Osteoblast (primary cell): ENCODE results near the gene PRSS3. TPM values are rescaled to one million over a fixed set of nuclear protein-coding genes. Genes with fewer than 3 reads are reported as not detected.
"Not testable (repeated sequence)": the region's sequence is repeated elsewhere in the genome, so short reads cannot be mapped to it uniquely, and the experiment has no call there.

Experiments used
- DNase-seq: peaks from one replicate; pipeline ENCODE4 v3.0.0; 2011; ENCODE audit warnings: low spot score, mixed read lengths; ENCODE audit not compliant: insufficient read length; ENCODE audit errors: missing footprints
- H2AFZ ChIP-seq: 2 replicates; pipeline ENCODE4 v1.6.0; 2011; ENCODE audit warnings: mild to moderate bottlenecking, low read length
- H3K27ac ChIP-seq: 2 replicates; pipeline ENCODE4 v1.5.1; 2011; ENCODE audit warnings: mild to moderate bottlenecking, low read depth, low read length, moderate library complexity
- H3K27me3 ChIP-seq: 2 replicates; pipeline ENCODE4 v1.6.0; 2012; ENCODE audit warnings: mild to moderate bottlenecking, control low read depth, inconsistent platforms, low read length, moderate library complexity; ENCODE audit not compliant: insufficient read depth
- H3K36me3 ChIP-seq: 2 replicates; pipeline ENCODE4 v1.5.1; 2011; ENCODE audit warnings: mild to moderate bottlenecking, low read length, control low read depth, moderate library complexity; ENCODE audit not compliant: insufficient read depth
- H3K4me1 ChIP-seq: 2 replicates; pipeline ENCODE4 v1.5.1; 2011; ENCODE audit warnings: mild to moderate bottlenecking, low read length, control low read depth, moderate library complexity; ENCODE audit not compliant: insufficient read depth
- H3K4me2 ChIP-seq: 2 replicates; pipeline ENCODE4 v1.6.0; 2011; ENCODE audit warnings: mild to moderate bottlenecking, low read length; ENCODE audit not compliant: insufficient read depth
- H3K4me3 ChIP-seq: fragments of 200-600 bp; sonication (generic); 3 replicates; pipeline ENCODE4 v1.5.1; 2012; ENCODE audit warnings: mild to moderate bottlenecking, low read length, inconsistent platforms; ENCODE audit not compliant: insufficient read depth
- H3K79me2 ChIP-seq: 2 replicates; pipeline ENCODE4 v1.6.0; 2012; ENCODE audit warnings: mild to moderate bottlenecking, low read length, control low read depth, inconsistent platforms; ENCODE audit not compliant: insufficient read depth
- H3K9me3 ChIP-seq: 2 replicates; pipeline ENCODE4 v1.5.1; 2011; ENCODE audit warnings: low read depth, low read length, control low read depth
- H4K20me1 ChIP-seq: 2 replicates; pipeline ENCODE4 v1.6.0; 2012; ENCODE audit warnings: mild to moderate bottlenecking, low read length, control low read depth; ENCODE audit not compliant: insufficient read depth
- total RNA-seq: library from RNA; depleted of rRNA; stranded (reverse); fragments of >200 nt; gene quantifications from 2 replicates; pipeline ENCODE4 v1.2.3, GENCODE V29; 2012
- TF ChIP-seq, protein P1 (sequence below): IDR thresholded peaks from 2 replicates; pipeline ENCODE4 v1.5.1; 2011; ENCODE audit warnings: mild to moderate bottlenecking, low read depth, low read length, moderate library complexity; ENCODE audit errors: extremely low read depth

Gene PRSS3
- total RNA-seq, 1 donor: 2.2 TPM

- H3K4me1 ChIP-seq: peaks cover 38% of the 10 kb centered on the region
- TF ChIP-seq, protein P1, sequence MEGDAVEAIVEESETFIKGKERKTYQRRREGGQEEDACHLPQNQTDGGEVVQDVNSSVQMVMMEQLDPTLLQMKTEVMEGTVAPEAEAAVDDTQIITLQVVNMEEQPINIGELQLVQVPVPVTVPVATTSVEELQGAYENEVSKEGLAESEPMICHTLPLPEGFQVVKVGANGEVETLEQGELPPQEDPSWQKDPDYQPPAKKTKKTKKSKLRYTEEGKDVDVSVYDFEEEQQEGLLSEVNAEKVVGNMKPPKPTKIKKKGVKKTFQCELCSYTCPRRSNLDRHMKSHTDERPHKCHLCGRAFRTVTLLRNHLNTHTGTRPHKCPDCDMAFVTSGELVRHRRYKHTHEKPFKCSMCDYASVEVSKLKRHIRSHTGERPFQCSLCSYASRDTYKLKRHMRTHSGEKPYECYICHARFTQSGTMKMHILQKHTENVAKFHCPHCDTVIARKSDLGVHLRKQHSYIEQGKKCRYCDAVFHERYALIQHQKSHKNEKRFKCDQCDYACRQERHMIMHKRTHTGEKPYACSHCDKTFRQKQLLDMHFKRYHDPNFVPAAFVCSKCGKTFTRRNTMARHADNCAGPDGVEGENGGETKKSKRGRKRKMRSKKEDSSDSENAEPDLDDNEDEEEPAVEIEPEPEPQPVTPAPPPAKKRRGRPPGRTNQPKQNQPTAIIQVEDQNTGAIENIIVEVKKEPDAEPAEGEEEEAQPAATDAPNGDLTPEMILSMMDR: no peak
- no peaks in the 10 kb centered on the region for H3K9me3 ChIP-seq
- H3K27me3 ChIP-seq: no peaks in the 10 kb centered on the region
- H3K4me2 ChIP-seq: peak overlapping the region; percentile 0
- H3K36me3 ChIP-seq: no peaks in the 10 kb centered on the region
- no peak overlapping the region for H2AFZ ChIP-seq
- DNase-seq: no peak
- peak overlapping the region; percentile 75 for H3K27ac ChIP-seq
- H4K20me1 ChIP-seq: peaks cover 48% of the 10 kb centered on the region
- H3K4me3 ChIP-seq: no peak overlapping the region
- H3K79me2 ChIP-seq: peaks cover 91% of the 10 kb centered on the region
Measured at GRCh38 chr9:33835625-33836260, 40.4 kb downstream of the PRSS3 start.

GRCh38 chr9:33836261-33836660 lies 40.9 kb downstream of the PRSS3 start:
- H2AFZ ChIP-seq, H3K9me3 ChIP-seq, H3K27me3 ChIP-seq, H3K4me3 ChIP-seq, H3K36me3 ChIP-seq, DNase-seq: not testable (repeated sequence)
- H3K27ac ChIP-seq: peak overlapping the region; percentile 75
- peaks cover 91% of the 10 kb centered on the region for H3K79me2 ChIP-seq
- H3K4me2 ChIP-seq: peak overlapping the region; percentile 0
- peaks cover 48% of the 10 kb centered on the region for H4K20me1 ChIP-seq
- H3K4me1 ChIP-seq: peaks cover 38% of the 10 kb centered on the region

DNA sequence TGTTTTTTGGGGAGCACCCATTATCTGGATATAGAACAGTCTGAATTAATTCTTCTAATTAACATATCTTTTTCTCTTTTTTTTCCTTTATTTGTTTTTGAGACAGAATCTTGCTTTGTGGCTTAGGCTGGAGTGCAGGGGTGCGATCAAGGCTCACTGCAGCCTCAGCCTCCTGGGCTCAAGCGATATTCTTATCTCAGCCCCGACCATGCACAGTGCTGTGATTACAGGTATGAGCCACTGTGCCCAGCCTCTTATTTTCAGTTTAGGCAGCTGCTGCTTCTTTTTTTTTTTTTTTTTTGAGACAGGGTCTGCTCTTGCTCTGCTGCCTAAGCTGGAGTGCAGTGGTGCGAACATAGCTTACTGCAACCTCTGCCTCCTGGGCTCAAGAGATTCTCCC lies 41.8 kb downstream of the PRSS3 start:
- TF ChIP-seq, protein P1: no peak
- no peak for DNase-seq
- no peak overlapping the region for H2AFZ ChIP-seq
- H4K20me1 ChIP-seq: peaks cover 55% of the 10 kb centered on the region
- no peaks in the 10 kb centered on the region for H3K27me3 ChIP-seq
- no peaks in the 10 kb centered on the region for H3K9me3 ChIP-seq
- H3K4me3 ChIP-seq: no peak overlapping the region
- H3K4me1 ChIP-seq: peaks cover 38% of the 10 kb centered on the region
- peaks cover 93% of the 10 kb centered on the region for H3K79me2 ChIP-seq
- no peak overlapping the region for H3K4me2 ChIP-seq
- no peaks in the 10 kb centered on the region for H3K36me3 ChIP-seq
- H3K27ac ChIP-seq: peak overlapping the region; percentile 69

DNA sequence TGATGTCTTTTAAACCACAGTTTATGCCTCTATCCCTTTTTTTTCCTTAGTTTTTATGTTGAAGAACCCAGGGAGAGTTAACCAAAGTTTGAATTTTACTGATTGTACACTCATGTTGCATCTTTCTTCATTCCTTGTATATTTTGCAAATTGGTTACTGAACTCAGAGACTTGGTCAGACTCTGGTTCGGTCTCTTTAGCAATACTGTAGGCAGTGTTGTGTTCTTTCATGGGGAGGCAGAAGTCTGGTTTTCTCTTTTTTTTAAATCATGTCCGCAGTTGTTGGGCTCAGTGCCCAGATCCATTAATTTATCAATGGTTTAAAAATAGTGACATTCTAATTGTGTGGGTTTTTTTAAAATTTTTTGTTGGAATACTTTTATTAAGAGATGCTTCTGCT lies 45.0 kb downstream of the PRSS3 start:
- TF ChIP-seq, protein P1: no peak
- H3K79me2 ChIP-seq: peaks cover 94% of the 10 kb centered on the region
- peak overlapping the region; percentile 36 for H3K27ac ChIP-seq
- H4K20me1 ChIP-seq: peaks cover 63% of the 10 kb centered on the region
- H3K4me1 ChIP-seq: peaks cover 27% of the 10 kb centered on the region
- no peaks in the 10 kb centered on the region for H3K27me3 ChIP-seq
- no peak overlapping the region for H3K4me2 ChIP-seq
- DNase-seq: no peak
- no peak overlapping the region for H2AFZ ChIP-seq
- no peaks in the 10 kb centered on the region for H3K36me3 ChIP-seq
- no peak overlapping the region for H3K4me3 ChIP-seq
- no peaks in the 10 kb centered on the region for H3K9me3 ChIP-seq
